ENCODE data around the gene TBCEL.

DNA sequence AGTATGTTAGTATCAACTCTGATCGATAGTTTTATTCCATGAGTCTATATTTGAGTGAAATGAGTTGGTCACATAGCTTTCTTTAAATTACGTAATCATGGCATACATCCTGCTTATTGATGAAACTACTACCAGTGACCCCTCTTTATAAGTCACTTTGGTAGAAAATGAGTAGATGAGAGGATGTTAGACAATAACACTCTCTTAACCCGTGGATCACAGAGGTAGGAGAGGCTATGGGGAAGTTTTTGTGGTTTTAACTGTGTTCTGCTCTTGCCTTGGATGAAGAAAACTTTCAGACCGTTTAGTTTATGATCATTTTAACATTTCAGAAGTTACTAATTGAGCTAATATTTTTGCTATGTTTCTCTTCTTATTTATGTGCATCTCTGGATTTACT is 34.0 kb downstream of the TBCEL start:
- TF ChIP-seq, protein P1, sequence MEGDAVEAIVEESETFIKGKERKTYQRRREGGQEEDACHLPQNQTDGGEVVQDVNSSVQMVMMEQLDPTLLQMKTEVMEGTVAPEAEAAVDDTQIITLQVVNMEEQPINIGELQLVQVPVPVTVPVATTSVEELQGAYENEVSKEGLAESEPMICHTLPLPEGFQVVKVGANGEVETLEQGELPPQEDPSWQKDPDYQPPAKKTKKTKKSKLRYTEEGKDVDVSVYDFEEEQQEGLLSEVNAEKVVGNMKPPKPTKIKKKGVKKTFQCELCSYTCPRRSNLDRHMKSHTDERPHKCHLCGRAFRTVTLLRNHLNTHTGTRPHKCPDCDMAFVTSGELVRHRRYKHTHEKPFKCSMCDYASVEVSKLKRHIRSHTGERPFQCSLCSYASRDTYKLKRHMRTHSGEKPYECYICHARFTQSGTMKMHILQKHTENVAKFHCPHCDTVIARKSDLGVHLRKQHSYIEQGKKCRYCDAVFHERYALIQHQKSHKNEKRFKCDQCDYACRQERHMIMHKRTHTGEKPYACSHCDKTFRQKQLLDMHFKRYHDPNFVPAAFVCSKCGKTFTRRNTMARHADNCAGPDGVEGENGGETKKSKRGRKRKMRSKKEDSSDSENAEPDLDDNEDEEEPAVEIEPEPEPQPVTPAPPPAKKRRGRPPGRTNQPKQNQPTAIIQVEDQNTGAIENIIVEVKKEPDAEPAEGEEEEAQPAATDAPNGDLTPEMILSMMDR (IDR thresholded peaks at IDR 0.05; ENCODE audit: borderline replicate concordance, extremely low read depth, low read length, poor library complexity, severe bottlenecking), result no peak
- TF ChIP-seq EZH2 (IDR thresholded peaks at IDR 0.05; ENCODE audit: borderline replicate concordance, low read depth, low read length, severe bottlenecking), result no peak
